Hepatocyte (in vitro differentiated cells): Measurements from ENCODE around the gene AGTPBP1. TPM values are rescaled to one million over a fixed set of nuclear protein-coding genes. Genes with fewer than 3 reads are reported as not detected.

Experiments
- DNase-seq: peaks from one replicate; pipeline ENCODE4 v3.0.0-alpha.2; 2016; ENCODE audit warnings: low spot score
- H2AFZ ChIP-seq: fragments of 200-600 bp; sonication (generic); 2 replicates; pipeline ENCODE4 v1.6.0; 2016; ENCODE audit warnings: antibody characterized with exemption, mild to moderate bottlenecking
- H3K27ac ChIP-seq: fragments of 200-600 bp; sonication (generic); 2 replicates; pipeline ENCODE4 v1.5.1; 2016; ENCODE audit warnings: mild to moderate bottlenecking
- H3K27me3 ChIP-seq: fragments of 200-600 bp; sonication (generic); 2 replicates; pipeline ENCODE4 v1.6.1; 2016
- H3K36me3 ChIP-seq: fragments of 200-600 bp; sonication (generic); replicated peaks from 2 replicates; pipeline ENCODE4 v1.5.1; 2016; ENCODE audit warnings: low read depth; ENCODE audit not compliant: insufficient read depth
- H3K4me1 ChIP-seq: fragments of 200-600 bp; sonication (generic); 2 replicates; pipeline ENCODE4 v1.5.1; 2016; ENCODE audit warnings: mild to moderate bottlenecking, moderate library complexity; ENCODE audit not compliant: insufficient read depth
- H3K4me2 ChIP-seq: fragments of 200-600 bp; sonication (generic); 2 replicates; pipeline ENCODE4 v1.6.0; 2016
- H3K4me3 ChIP-seq: fragments of 200-600 bp; sonication (generic); 2 replicates; pipeline ENCODE4 v1.5.1; 2016; ENCODE audit warnings: mild to moderate bottlenecking
- H3K79me2 ChIP-seq: fragments of 200-600 bp; sonication (generic); 2 replicates; pipeline ENCODE4 v1.6.0; 2017; ENCODE audit warnings: mild to moderate bottlenecking
- H3K9me2 ChIP-seq: fragments of 200-600 bp; sonication (generic); replicated peaks from 2 replicates; pipeline ENCODE4 v1.6.0; 2017; ENCODE audit warnings: mild to moderate bottlenecking; ENCODE audit not compliant: insufficient read depth
- H3K9me3 ChIP-seq: fragments of 200-600 bp; sonication (generic); 2 replicates; pipeline ENCODE4 v1.5.1; 2016; ENCODE audit warnings: low read depth, mild to moderate bottlenecking
- H4K20me1 ChIP-seq: fragments of 200-600 bp; sonication (generic); 2 replicates; pipeline ENCODE4 v1.6.0; 2016; ENCODE audit warnings: mild to moderate bottlenecking; ENCODE audit not compliant: insufficient read depth, poor library complexity, severe bottlenecking
- CTCF ChIP-seq: fragments of 200-600 bp; sonication (generic); IDR thresholded peaks from 2 replicates; pipeline ENCODE4 v1.5.1; 2016; ENCODE audit warnings: antibody characterized with exemption, mild to moderate bottlenecking; ENCODE audit not compliant: poor library complexity
- EZH2 ChIP-seq: fragments of 200-600 bp; sonication (generic); IDR thresholded peaks from 2 replicates; pipeline ENCODE4 v1.6.1; 2016; ENCODE audit warnings: antibody characterized with exemption, mild to moderate bottlenecking, borderline replicate concordance
- EZH2phosphoT487 ChIP-seq: fragments of 200-600 bp; sonication (generic); IDR thresholded peaks from one replicate; pipeline ENCODE4 v1.6.1; 2018; ENCODE audit warnings: antibody characterized with exemption, mild to moderate bottlenecking, low read depth, moderate library complexity; ENCODE audit not compliant: unreplicated experiment, severe bottlenecking
- WGBS: methylation state at CpG from one replicate; pipeline ENCODE4 v1.1.6; 2016; ENCODE audit warnings: low lambda C conversion rate; ENCODE audit errors: missing lambda C conversion rate; 5-methylcytosine and 5-hydroxymethylcytosine counted together
- polyA plus RNA-seq: library from polyadenylated mRNA; unstranded; fragments of >200 nt; fragmentation: Nextera tagmentation; extraction: Ambion mirVana; gene quantifications from 2 replicates; pipeline ENCODE4 v1.2.1, GENCODE V29; 2016
- total RNA-seq: library from RNA; depleted of rRNA; stranded (reverse); fragments of >200 nt; gene quantifications from 2 replicates; pipeline ENCODE4 v1.2.3, GENCODE V29; 2014

The AGTPBP1 gene
- total and polyA plus RNA-seq, 2 experiments from 2014 or later: 7.6 to 16.8 TPM

DNA sequence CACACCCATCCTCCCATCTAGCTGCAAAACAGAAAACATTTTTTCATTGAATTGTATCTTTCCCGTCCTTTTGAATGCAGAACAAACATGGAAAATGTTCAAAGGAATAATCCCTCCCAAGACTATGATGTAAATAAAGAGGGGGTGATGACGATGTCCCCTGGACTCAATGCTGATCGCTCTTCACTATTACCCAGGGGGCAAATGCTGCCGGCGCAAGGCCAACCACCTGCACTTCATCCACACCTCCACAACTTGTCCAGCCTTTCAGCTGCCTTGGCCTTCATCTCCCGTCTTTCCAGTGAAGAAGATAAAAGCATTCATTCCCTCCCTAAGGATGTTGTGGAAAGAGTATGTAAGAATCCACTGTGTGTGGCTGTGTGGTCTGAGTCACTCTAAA is 240.3 kb downstream of the AGTPBP1 start:
- Histone ChIP-seq H3K9me2 (no peaks in the 10 kb centered on the region), H4K20me1 (no peaks in the 10 kb centered on the region), H3K4me2 (no peak overlapping the region), H3K36me3 (no peaks in the 10 kb centered on the region), H3K4me1 (no peaks in the 10 kb centered on the region), H3K9me3 (no peaks in the 10 kb centered on the region), H3K27ac (no peak overlapping the region), H3K27me3 (no peaks in the 10 kb centered on the region), H3K79me2 (no peaks in the 10 kb centered on the region), H2AFZ (no peak overlapping the region), H3K4me3 (no peak overlapping the region)
- no peak for TF ChIP-seq EZH2phosphoT487
- TF ChIP-seq CTCF: no peak
- no peak for TF ChIP-seq EZH2
- DNase-seq: no peak
- 76% methylated on average over 6 of the region's 6 CpGs for WGBS

Other genes with a start within 250 kb of the AGTPBP1 start
- 27.4 and 28.6 TPM in 2 replicates for gene NAA35, start 199.2 kb upstream of the AGTPBP1 start, total RNA-seq
- gene NAA35, start 199.2 kb upstream of the AGTPBP1 start, polyA plus RNA-seq: 17.8 and 21.8 TPM in 2 replicates